ENCODE results near the gene NUMBL.
A peak's percentile ranks its signal among the peaks of the same experiment; 100 is the strongest.

NUMBL gene

DNA sequence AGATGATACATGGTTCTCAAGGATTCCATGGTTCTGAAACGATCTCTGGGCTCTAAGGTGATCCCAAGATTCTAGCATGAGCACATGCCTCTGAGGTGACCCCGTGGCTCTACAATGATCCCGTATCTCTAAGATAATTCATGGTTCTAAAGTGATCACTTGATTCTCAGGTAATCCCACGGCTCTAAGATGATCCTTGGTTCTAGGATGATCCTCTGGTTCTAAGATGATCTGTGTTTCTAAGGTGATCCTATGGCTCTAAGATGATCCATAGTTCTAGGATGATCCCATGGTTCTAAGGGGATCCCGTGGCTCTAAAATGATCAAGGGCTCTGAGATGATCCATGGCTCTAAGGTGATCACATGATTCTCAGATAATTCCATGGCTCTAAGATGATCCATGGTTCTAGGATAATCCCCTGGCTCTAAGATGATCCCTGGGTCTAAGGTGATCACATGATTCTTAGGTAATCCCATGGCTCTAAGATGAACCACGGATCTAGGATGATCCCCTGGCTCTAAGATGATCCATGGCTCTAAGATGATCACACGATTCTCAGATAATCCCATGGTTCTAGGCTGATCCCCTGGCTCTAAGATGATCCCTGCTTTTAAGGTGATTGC is 21.3 kb downstream of the NUMBL start:
- Histone ChIP-seq H3K9me3 (ENCODE audit: control insufficient read depth in 1 of 2, low read length in 2 of 2) (no peaks in the 10 kb centered on the region), H3K27me3 (ENCODE audit: control insufficient read depth in 1 of 2, insufficient read depth in 2 of 2, low read length in 2 of 2) (no peaks in the 10 kb centered on the region), H3K4me1 (ENCODE audit: control insufficient read depth in 1 of 2, insufficient read depth in 2 of 2, low read length in 2 of 2) (no peaks in the 10 kb centered on the region), H3K36me3 (ENCODE audit: control insufficient read depth in 1 of 2, insufficient read depth in 2 of 2, low read length in 2 of 2) (peaks cover 35 to 48% of the 10 kb centered on the region in 2 donors), H3K4me3 (ENCODE audit: low read depth in 1 of 2, low read length in 2 of 2) (no peak overlapping the region), H3K9ac (ENCODE audit: low read depth in 1 of 2, low read length in 2 of 2) (no peak overlapping the region), H3K27ac (ENCODE audit: low read depth, low read length) (no peak overlapping the region)

DNA sequence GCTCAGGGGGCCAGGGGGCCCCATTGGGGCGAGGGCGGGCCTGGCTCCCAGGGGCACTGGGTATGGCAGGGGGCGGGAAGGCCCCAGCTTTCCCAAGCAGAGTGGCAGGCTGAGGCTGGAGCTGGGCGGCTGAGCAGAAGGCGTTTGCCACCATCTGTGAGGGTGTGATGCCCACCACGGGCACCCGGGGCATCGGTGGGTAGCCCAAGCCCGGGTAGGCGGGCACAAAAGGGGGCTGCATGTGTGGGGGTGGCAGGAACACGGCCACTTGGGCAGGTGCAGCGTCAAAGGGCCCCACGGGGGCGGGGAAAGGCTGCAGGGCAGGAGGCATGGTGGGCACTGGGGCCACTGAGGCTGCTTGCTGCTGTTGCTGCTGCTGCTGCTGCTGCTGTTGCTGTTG is 22.8 kb downstream of the NUMBL start:
- Histone ChIP-seq H3K4me3 (ENCODE audit: low read depth in 1 of 2, low read length in 2 of 2) (no peak overlapping the region), H3K9ac (ENCODE audit: low read depth in 1 of 2, low read length in 2 of 2) (no peak overlapping the region), H3K4me1 (ENCODE audit: control insufficient read depth in 1 of 2, insufficient read depth in 2 of 2, low read length in 2 of 2) (peaks cover 0 to 7% of the 10 kb centered on the region in 2 donors), H3K27ac (ENCODE audit: low read depth, low read length) (no peak overlapping the region), H3K36me3 (ENCODE audit: control insufficient read depth in 1 of 2, insufficient read depth in 2 of 2, low read length in 2 of 2) (peaks cover 27 to 36% of the 10 kb centered on the region in 2 donors), H3K27me3 (ENCODE audit: control insufficient read depth in 1 of 2, insufficient read depth in 2 of 2, low read length in 2 of 2) (no peaks in the 10 kb centered on the region), H3K9me3 (ENCODE audit: control insufficient read depth in 1 of 2, low read length in 2 of 2) (no peaks in the 10 kb centered on the region)

DNA sequence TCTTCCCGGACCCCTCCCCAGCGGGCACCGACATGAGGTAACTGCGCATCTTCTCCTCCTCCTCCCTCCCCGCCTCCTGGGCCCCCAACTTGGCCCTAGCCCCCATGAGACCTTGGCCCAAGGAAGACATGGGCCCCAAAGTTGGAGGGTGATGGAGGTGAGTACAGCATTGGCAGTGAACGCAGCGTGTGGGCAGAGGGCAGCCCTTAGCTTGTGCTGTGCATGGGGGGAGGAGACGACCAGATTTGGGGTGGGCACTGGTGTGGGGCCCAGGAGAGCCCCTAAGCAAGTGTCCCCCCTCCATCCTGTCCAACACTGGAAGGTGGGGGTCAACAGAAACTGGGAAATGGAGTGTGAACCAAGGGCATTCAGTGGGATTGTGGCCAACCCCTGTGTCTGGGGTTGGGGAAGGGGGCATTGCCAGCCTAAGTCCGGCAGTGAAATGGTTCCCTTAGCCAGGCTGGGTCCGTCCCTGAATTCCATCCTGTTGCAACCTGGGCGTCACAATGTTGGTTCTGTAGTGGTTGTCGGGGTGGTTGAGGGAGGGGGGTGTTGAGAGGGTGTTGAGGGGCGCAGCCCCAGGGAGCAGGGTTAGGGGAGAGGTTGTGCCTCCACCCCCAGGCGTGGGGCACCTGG is 23.5 kb downstream of the NUMBL start:
- no peaks in the 10 kb centered on the region for H3K27me3 ChIP-seq (ENCODE audit: control insufficient read depth in 1 of 2, insufficient read depth in 2 of 2, low read length in 2 of 2)
- no peak overlapping the region for H3K27ac ChIP-seq (ENCODE audit: low read depth, low read length)
- H3K9me3 ChIP-seq (ENCODE audit: control insufficient read depth in 1 of 2, low read length in 2 of 2): no peaks in the 10 kb centered on the region
- no peak overlapping the region for H3K9ac ChIP-seq (ENCODE audit: low read depth in 1 of 2, low read length in 2 of 2)
- H3K36me3 ChIP-seq (ENCODE audit: control insufficient read depth in 1 of 2, insufficient read depth in 2 of 2, low read length in 2 of 2): peaks cover 23 to 29% of the 10 kb centered on the region in 2 donors
- H3K4me1 ChIP-seq (ENCODE audit: control insufficient read depth in 1 of 2, insufficient read depth in 2 of 2, low read length in 2 of 2): peaks cover 0 to 7% of the 10 kb centered on the region in 2 donors
- H3K4me3 ChIP-seq (ENCODE audit: low read depth in 1 of 2, low read length in 2 of 2): no peak overlapping the region

DNA sequence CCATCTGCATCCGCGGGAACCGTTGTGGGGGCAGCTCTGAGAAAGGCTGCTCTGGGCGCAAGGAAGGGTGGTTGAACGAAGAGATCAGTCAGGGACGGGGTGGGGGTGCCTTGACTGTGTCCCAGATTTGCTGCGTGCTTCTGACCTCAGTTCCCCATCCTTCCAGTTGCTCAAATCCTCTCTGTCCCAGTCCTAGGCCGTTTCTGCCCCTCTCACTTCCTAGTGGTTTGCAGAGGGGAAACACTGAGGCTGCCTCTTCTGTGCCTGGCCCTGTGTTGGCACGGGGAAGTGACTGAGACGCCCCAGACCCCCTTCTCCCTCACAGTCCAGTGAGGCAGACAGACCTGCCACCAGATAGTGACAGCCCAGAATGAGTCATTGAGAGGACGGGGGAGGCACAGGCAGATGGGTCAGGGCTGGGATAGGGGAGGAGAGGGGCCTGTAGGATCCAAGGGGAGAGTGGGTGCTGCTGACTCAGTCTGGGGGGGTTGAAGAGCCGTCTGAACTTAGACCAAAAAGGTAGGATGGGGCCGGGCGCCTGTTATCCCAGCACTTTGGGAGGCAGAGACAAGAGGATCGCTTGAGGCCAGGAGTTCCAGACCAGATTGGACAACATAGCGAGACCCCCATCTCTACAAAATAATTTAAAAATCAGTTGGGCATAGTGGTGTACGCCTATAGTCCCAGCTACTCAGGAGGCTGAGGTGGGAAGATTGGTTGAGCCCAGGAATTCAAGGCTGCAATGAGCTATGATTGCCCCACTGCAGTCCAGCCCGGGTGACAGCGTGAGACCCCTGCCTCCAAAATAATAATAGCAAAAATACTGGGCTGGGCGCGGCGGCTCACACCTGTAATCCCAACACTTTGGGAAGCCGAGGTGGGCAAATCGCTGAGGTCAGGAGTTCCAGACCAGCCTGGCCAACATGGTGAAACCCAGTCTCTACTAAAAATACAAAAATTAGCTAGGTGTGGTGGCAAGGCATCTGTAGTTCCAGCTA is 26.5 kb downstream of the NUMBL start:
- H3K4me3 ChIP-seq (ENCODE audit: low read depth in 1 of 2, low read length in 2 of 2): peak overlapping the region; percentile 75 to 84

DNA sequence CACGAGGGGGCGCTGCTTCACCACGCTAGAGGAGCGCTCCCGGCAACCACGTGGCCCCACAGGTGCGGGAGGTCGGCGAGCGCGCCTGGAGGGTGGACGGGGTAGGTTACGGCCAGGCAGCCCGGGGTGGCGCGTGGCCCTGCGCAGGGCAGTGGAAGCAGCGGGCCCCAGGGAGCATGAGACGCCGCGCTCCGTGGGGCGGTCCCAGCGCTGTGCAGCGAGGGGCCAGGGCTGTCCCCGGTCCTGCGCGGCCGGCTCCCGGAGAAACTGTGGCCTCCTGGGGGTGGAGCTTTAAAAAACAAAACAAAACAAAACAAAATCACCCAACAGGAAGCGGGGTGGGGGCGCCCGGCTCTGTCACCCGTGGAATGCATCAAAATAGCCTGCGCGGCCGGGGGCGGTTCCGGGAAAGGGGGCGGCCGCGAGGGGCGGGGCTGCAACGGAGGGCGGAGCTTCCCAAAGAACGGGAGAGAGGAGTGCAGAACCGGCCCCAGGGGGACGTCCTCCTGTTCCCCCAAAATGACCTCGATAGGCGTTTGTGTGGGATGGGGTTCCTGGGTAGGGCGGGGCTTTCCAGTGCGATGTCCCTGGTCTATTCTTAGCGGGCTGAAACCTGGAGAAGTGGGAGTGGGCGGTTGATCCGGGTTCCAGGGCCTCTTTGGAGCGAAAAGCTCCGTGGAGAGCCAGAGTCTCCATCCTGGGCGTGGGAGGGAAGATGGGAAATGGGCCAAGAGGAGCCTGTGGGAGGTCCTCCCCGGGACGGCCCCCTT is 27.3 kb downstream of the NUMBL start:
- Histone ChIP-seq H3K27me3 (ENCODE audit: control insufficient read depth in 1 of 2, insufficient read depth in 2 of 2, low read length in 2 of 2) (no peaks in the 10 kb centered on the region), H3K4me3 (ENCODE audit: low read depth in 1 of 2, low read length in 2 of 2) (peak overlapping the region; percentile 75 to 84), H3K9ac (ENCODE audit: low read depth in 1 of 2, low read length in 2 of 2) (peak overlapping the region; percentile 48 to 63), H3K27ac (ENCODE audit: low read depth, low read length) (peak overlapping the region; percentile 70), H3K9me3 (ENCODE audit: control insufficient read depth in 1 of 2, low read length in 2 of 2) (no peaks in the 10 kb centered on the region), H3K36me3 (ENCODE audit: control insufficient read depth in 1 of 2, insufficient read depth in 2 of 2, low read length in 2 of 2) (peaks cover 0 to 3% of the 10 kb centered on the region in 2 donors), H3K4me1 (ENCODE audit: control insufficient read depth in 1 of 2, insufficient read depth in 2 of 2, low read length in 2 of 2) (peaks cover 0 to 7% of the 10 kb centered on the region in 2 donors)

More for the DNA sequence above, 26.5 kb downstream of the NUMBL start:
- Histone ChIP-seq H3K36me3 (ENCODE audit: control insufficient read depth in 1 of 2, insufficient read depth in 2 of 2, low read length in 2 of 2) (peaks cover 4 to 7% of the 10 kb centered on the region in 2 donors), H3K9ac (ENCODE audit: low read depth in 1 of 2, low read length in 2 of 2) (peak overlapping the region; percentile 48 to 63), H3K27me3 (ENCODE audit: control insufficient read depth in 1 of 2, insufficient read depth in 2 of 2, low read length in 2 of 2) (no peaks in the 10 kb centered on the region), H3K4me1 (ENCODE audit: control insufficient read depth in 1 of 2, insufficient read depth in 2 of 2, low read length in 2 of 2) (peaks cover 0 to 7% of the 10 kb centered on the region in 2 donors), H3K27ac (ENCODE audit: low read depth, low read length) (peak overlapping the region; percentile 60), H3K9me3 (ENCODE audit: control insufficient read depth in 1 of 2, low read length in 2 of 2) (no peaks in the 10 kb centered on the region)

DNA sequence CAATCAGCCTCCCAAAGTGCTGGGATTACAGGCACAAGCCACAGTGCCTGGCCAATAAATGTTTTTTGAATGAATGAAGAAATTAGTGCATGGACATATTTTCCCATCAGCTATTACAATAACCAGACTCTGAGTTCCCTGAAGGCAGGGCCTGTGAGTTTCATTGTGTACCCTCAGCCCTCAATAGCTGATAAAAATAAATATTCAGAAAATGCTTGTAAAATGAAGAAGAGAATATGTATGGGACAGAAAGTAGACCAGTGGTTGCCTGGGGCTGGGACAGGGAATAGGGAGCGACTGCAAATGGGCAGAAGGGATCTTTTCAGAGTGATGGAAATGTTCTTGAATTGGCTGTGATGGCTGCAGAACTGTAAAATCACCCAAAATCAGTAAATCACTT is 28.8 kb downstream of the NUMBL start:
- no peak overlapping the region for H3K4me3 ChIP-seq (ENCODE audit: low read depth in 1 of 2, low read length in 2 of 2)
- H3K9ac ChIP-seq (ENCODE audit: low read depth in 1 of 2, low read length in 2 of 2): no peak overlapping the region
- no peaks in the 10 kb centered on the region for H3K9me3 ChIP-seq (ENCODE audit: control insufficient read depth in 1 of 2, low read length in 2 of 2)
- peaks cover 0 to 7% of the 10 kb centered on the region in 2 donors for H3K4me1 ChIP-seq (ENCODE audit: control insufficient read depth in 1 of 2, insufficient read depth in 2 of 2, low read length in 2 of 2)
- no peaks in the 10 kb centered on the region for H3K27me3 ChIP-seq (ENCODE audit: control insufficient read depth in 1 of 2, insufficient read depth in 2 of 2, low read length in 2 of 2)
- no peaks in the 10 kb centered on the region for H3K36me3 ChIP-seq (ENCODE audit: control insufficient read depth in 1 of 2, insufficient read depth in 2 of 2, low read length in 2 of 2)
- no peak overlapping the region for H3K27ac ChIP-seq (ENCODE audit: low read depth, low read length)

DNA sequence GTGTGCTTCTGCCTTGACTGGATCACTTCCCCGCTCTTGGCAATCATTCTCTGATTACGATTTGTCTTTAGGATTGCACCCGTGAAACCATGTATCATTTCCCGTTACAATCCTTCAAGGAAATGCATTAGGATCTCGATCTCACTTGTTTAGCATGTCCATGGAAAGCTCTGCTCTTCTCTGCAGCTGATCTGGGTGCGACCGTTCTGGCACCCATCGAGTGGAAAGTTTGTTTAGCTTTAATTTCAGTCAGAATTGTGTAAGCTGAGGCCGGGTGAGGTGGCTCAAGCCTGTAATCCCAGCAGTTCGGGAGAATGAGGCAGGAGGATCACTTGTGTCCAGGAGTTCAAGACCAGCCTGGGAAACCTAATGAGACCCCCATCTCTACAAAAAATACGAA is 30.9 kb downstream of the NUMBL start:
- Histone ChIP-seq H3K27me3 (ENCODE audit: control insufficient read depth in 1 of 2, insufficient read depth in 2 of 2, low read length in 2 of 2) (no peaks in the 10 kb centered on the region), H3K27ac (ENCODE audit: low read depth, low read length) (no peak overlapping the region), H3K4me3 (ENCODE audit: low read depth in 1 of 2, low read length in 2 of 2) (no peak overlapping the region), H3K9me3 (ENCODE audit: control insufficient read depth in 1 of 2, low read length in 2 of 2) (no peaks in the 10 kb centered on the region), H3K4me1 (ENCODE audit: control insufficient read depth in 1 of 2, insufficient read depth in 2 of 2, low read length in 2 of 2) (peaks cover 0 to 7% of the 10 kb centered on the region in 2 donors), H3K36me3 (ENCODE audit: control insufficient read depth in 1 of 2, insufficient read depth in 2 of 2, low read length in 2 of 2) (no peaks in the 10 kb centered on the region), H3K9ac (ENCODE audit: low read depth in 1 of 2, low read length in 2 of 2) (no peak overlapping the region)

DNA sequence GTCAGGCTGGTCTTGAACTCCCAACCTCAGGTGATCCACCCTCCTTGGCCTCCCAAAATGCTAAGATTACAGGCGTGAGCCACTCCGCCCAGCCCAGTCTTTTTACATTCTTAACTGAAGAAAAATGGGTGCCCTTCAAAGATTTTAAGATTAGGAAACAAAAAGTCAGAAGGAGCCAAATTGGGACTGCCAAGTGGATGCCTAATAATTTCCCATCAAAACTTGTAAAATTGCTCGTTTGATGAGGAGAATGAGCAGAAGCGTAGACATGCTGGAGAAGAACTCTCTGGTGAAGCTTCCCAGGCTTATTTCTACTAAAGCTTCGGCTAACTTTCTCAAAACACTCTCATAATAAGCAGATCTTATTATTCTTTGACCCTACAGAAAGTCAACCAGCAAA is 31.3 kb downstream of the NUMBL start:
- H3K9ac ChIP-seq (ENCODE audit: low read depth in 1 of 2, low read length in 2 of 2): no peak overlapping the region
- no peaks in the 10 kb centered on the region for H3K27me3 ChIP-seq (ENCODE audit: control insufficient read depth in 1 of 2, insufficient read depth in 2 of 2, low read length in 2 of 2)
- H3K27ac ChIP-seq (ENCODE audit: low read depth, low read length): no peak overlapping the region
- H3K4me3 ChIP-seq (ENCODE audit: low read depth in 1 of 2, low read length in 2 of 2): no peak overlapping the region
- peaks cover 0 to 7% of the 10 kb centered on the region in 2 donors for H3K4me1 ChIP-seq (ENCODE audit: control insufficient read depth in 1 of 2, insufficient read depth in 2 of 2, low read length in 2 of 2)
- no peaks in the 10 kb centered on the region for H3K9me3 ChIP-seq (ENCODE audit: control insufficient read depth in 1 of 2, low read length in 2 of 2)
- no peaks in the 10 kb centered on the region for H3K36me3 ChIP-seq (ENCODE audit: control insufficient read depth in 1 of 2, insufficient read depth in 2 of 2, low read length in 2 of 2)

DNA sequence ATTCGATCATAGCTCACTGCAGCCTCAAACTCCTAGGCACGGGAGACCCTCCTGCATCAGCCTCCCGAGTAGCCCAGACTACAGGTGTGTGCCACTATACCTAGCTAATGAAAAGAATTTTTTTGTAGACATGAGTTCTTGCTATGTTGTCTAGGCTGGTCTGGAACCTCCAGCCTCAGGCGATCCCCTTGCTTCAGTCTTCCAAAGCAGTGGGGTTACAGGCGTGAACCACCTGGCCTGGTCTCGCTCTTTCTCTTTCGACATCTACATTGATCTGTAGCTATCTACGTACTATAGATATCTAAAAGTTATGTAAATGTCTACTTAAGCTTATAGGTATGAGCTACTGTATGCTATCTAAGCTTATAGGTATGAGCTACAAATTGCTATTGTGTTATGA is 32.4 kb downstream of the NUMBL start:
- no peaks in the 10 kb centered on the region for H3K4me1 ChIP-seq (ENCODE audit: control insufficient read depth in 1 of 2, insufficient read depth in 2 of 2, low read length in 2 of 2)
- no peak overlapping the region for H3K27ac ChIP-seq (ENCODE audit: low read depth, low read length)
- no peak overlapping the region for H3K4me3 ChIP-seq (ENCODE audit: low read depth in 1 of 2, low read length in 2 of 2)
- H3K36me3 ChIP-seq (ENCODE audit: control insufficient read depth in 1 of 2, insufficient read depth in 2 of 2, low read length in 2 of 2): no peaks in the 10 kb centered on the region
- H3K27me3 ChIP-seq (ENCODE audit: control insufficient read depth in 1 of 2, insufficient read depth in 2 of 2, low read length in 2 of 2): no peaks in the 10 kb centered on the region
- no peaks in the 10 kb centered on the region for H3K9me3 ChIP-seq (ENCODE audit: control insufficient read depth in 1 of 2, low read length in 2 of 2)
- H3K9ac ChIP-seq (ENCODE audit: low read depth in 1 of 2, low read length in 2 of 2): no peak overlapping the region
